ENCODE measurements around the gene TTC33. TPM values are rescaled to one million over a fixed set of nuclear protein-coding genes. Genes with fewer than 3 reads are reported as not detected.
"Not testable (repeated sequence)": the region's sequence is repeated elsewhere in the genome, so short reads cannot be mapped to it uniquely, and the experiment has no call there.

Gene TTC33
- total and polyA plus RNA-seq, 4 donors = 5.3 to 30.5 (median 7.8) TPM

DNA sequence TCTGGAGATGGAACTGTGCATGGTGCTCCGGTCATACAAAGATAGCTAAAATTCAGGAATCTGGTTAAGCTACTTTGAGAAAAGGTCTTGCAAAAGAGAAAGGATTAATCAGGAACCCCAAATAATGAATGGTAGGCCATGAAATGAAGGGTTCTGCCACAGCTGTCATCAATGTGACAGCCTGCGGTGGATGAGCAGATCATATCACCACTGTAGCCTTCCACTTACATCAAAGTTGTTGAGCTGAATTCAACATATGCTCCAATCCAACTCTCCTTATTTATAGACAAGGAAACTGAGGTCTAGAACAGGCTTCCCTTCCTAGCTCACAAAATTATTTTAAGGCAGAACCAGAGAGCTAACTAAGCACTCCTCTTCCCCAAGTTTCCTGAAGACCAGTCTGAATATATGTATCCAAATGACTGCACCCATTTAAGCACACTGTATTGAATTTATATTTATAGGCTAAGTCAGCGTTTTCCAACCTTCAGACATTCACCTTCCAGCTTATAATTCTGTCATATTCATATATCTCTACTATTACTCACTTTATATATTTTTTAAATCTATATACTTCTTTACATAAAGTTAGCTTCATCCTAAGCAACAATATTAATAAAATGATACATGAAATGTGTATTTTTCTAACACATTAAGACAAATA is 90.0 kb downstream of the TTC33 start:
- H3K36me3 ChIP-seq (ENCODE audit: control insufficient read depth in 4 of 4, insufficient read depth in 4 of 4, low read length in 4 of 4) = no peaks in the 10 kb centered on the region
- no peak for ATAC-seq (ENCODE audit: insufficient read depth, low FRiP score)
- TF ChIP-seq, protein P1, sequence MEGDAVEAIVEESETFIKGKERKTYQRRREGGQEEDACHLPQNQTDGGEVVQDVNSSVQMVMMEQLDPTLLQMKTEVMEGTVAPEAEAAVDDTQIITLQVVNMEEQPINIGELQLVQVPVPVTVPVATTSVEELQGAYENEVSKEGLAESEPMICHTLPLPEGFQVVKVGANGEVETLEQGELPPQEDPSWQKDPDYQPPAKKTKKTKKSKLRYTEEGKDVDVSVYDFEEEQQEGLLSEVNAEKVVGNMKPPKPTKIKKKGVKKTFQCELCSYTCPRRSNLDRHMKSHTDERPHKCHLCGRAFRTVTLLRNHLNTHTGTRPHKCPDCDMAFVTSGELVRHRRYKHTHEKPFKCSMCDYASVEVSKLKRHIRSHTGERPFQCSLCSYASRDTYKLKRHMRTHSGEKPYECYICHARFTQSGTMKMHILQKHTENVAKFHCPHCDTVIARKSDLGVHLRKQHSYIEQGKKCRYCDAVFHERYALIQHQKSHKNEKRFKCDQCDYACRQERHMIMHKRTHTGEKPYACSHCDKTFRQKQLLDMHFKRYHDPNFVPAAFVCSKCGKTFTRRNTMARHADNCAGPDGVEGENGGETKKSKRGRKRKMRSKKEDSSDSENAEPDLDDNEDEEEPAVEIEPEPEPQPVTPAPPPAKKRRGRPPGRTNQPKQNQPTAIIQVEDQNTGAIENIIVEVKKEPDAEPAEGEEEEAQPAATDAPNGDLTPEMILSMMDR (IDR thresholded peaks at IDR 0.05; ENCODE audit: control extremely low read depth, extremely low read depth) = no peak

GRCh38 chr5:40660751-40661150 is 95.0 kb downstream of the TTC33 start:
- H3K4me3 ChIP-seq = no peak overlapping the region
- DNase-seq (no peak), ATAC-seq (ENCODE audit: insufficient read depth, low FRiP score) (no peak)
- H3K36me3 ChIP-seq (ENCODE audit: control insufficient read depth in 4 of 4, insufficient read depth in 4 of 4, low read length in 4 of 4) = no peaks in the 10 kb centered on the region
- 65 to 88% methylated on average over 2 of the region's 2 CpGs for WGBS, 2 donors
- TF ChIP-seq, protein P1 (IDR thresholded peaks at IDR 0.05; ENCODE audit: control extremely low read depth, extremely low read depth) = no peak
- no peak overlapping the region for H3K27ac ChIP-seq (ENCODE audit: low read depth in 1 of 2, low read length in 1 of 2)
- H3K4me1 ChIP-seq (ENCODE audit: control insufficient read depth in 5 of 5, insufficient read depth in 5 of 5, low read length in 5 of 5) = no peaks in the 10 kb centered on the region
- H3K9ac ChIP-seq (ENCODE audit: insufficient read depth in 1 of 2, low read length in 2 of 2) = no peak overlapping the region
- no peaks in the 10 kb centered on the region for H3K9me3 ChIP-seq (ENCODE audit: control insufficient read depth in 4 of 4, insufficient read depth in 3 of 4, low read length in 3 of 4)
- H3K27me3 ChIP-seq (ENCODE audit: control insufficient read depth in 3 of 3, insufficient read depth in 3 of 3, low read length in 2 of 3) = no peaks in the 10 kb centered on the region

More for the DNA sequence above, 90.0 kb downstream of the TTC33 start:
- no peak for DNase-seq
- no peak overlapping the region for H3K4me3 ChIP-seq
- no peak overlapping the region for H3K9ac ChIP-seq (ENCODE audit: insufficient read depth in 1 of 2, low read length in 2 of 2)
- H3K4me1 ChIP-seq (ENCODE audit: control insufficient read depth in 5 of 5, insufficient read depth in 5 of 5, low read length in 5 of 5) = no peaks in the 10 kb centered on the region
- H3K9me3 ChIP-seq (ENCODE audit: control insufficient read depth in 4 of 4, insufficient read depth in 3 of 4, low read length in 3 of 4) = no peaks in the 10 kb centered on the region
- no peak overlapping the region for H3K27ac ChIP-seq (ENCODE audit: low read depth in 1 of 2, low read length in 1 of 2)
- no peaks in the 10 kb centered on the region for H3K27me3 ChIP-seq (ENCODE audit: control insufficient read depth in 3 of 3, insufficient read depth in 3 of 3, low read length in 2 of 3)
- WGBS, 2 donors = 74 to 92% methylated on average over 3 of the region's 3 CpGs

GRCh38 chr5:40656766-40657165 is 99.0 kb downstream of the TTC33 start:
- Histone ChIP-seq H3K36me3 (ENCODE audit: control insufficient read depth in 4 of 4, insufficient read depth in 4 of 4, low read length in 4 of 4) (no peaks in the 10 kb centered on the region), H3K27ac (ENCODE audit: low read depth in 1 of 2, low read length in 1 of 2) (no peak overlapping the region), H3K27me3 (ENCODE audit: control insufficient read depth in 3 of 3, insufficient read depth in 3 of 3, low read length in 2 of 3) (no peaks in the 10 kb centered on the region), H3K4me3 (no peak overlapping the region), H3K4me1 (ENCODE audit: control insufficient read depth in 5 of 5, insufficient read depth in 5 of 5, low read length in 5 of 5) (no peaks in the 10 kb centered on the region), H3K9ac (ENCODE audit: insufficient read depth in 1 of 2, low read length in 2 of 2) (no peak overlapping the region), H3K9me3 (ENCODE audit: control insufficient read depth in 4 of 4, insufficient read depth in 3 of 4, low read length in 3 of 4) (no peaks in the 10 kb centered on the region)
- no peak for ATAC-seq (ENCODE audit: insufficient read depth, low FRiP score)
- DNase-seq = no peak
- TF ChIP-seq, protein P1 (IDR thresholded peaks at IDR 0.05; ENCODE audit: control extremely low read depth, extremely low read depth) = no peak

- H3K4me1 ChIP-seq (ENCODE audit: control insufficient read depth in 5 of 5, insufficient read depth in 5 of 5, low read length in 5 of 5); H3K27me3 ChIP-seq (ENCODE audit: control insufficient read depth in 3 of 3, insufficient read depth in 3 of 3, low read length in 2 of 3); H3K4me3 ChIP-seq; ATAC-seq (ENCODE audit: insufficient read depth, low FRiP score); H3K9ac ChIP-seq (ENCODE audit: insufficient read depth in 1 of 2, low read length in 2 of 2); H3K9me3 ChIP-seq (ENCODE audit: control insufficient read depth in 4 of 4, insufficient read depth in 3 of 4, low read length in 3 of 4); DNase-seq; H3K27ac ChIP-seq (ENCODE audit: low read depth in 1 of 2, low read length in 1 of 2); H3K36me3 ChIP-seq (ENCODE audit: control insufficient read depth in 4 of 4, insufficient read depth in 4 of 4, low read length in 4 of 4): not testable (repeated sequence)
These were observed 99.7 kb downstream of the TTC33 start for GRCh38 chr5:40656091-40656490.
